ENCODE results near the gene PROB1. TPM values are rescaled to one million over a fixed set of nuclear protein-coding genes. Genes with fewer than 3 reads are reported as not detected.
"Not testable (repeated sequence)": the region's sequence is repeated elsewhere in the genome, so short reads cannot be mapped to it uniquely, and the experiment has no call there.

Gene PROB1
- total and polyA plus RNA-seq, 9 of the 15 experiments (the other 6 are each of a cell fraction or from before 2014, with no cell fraction given), result 0.01 to 1.8 (median 0.47) TPM

GRCh38 chr5:139347863-139348262 is 47.0 kb downstream of the PROB1 start:
- 0 out of 4 replicates have a peak overlapping the region, but pooled peaks of 1 of the 2 experiments have one; percentile 62 for H3K9ac ChIP-seq (ENCODE audit: insufficient read depth in 1 of 2, low read depth in 2 of 2, low read length in 2 of 2)
- FAIRE-seq; H3K9me3 ChIP-seq (replicated peaks; ENCODE audit: control insufficient read depth, insufficient read depth, low read depth, low read length); DNase-seq (ENCODE audit: extremely low read depth in 1 of 4, low spot score in 3 of 4); H3K4me3 ChIP-seq; H3K27me3 ChIP-seq (ENCODE audit: control insufficient read depth in 2 of 2, insufficient read depth in 2 of 2, low read length in 2 of 2); intact Hi-C loops (cut with micrococcal nuclease); H3K27ac ChIP-seq (ENCODE audit: extremely low read depth, low read depth, low read length); in situ Hi-C loops (cut with MboI); H3K9me1 ChIP-seq (ENCODE audit: control insufficient read depth, insufficient read depth, low read length); BruUV-seq (replicated peaks); CTCF ChIA-PET (ENCODE audit: low intra/inter-chr PET ratio); H2AFZ ChIP-seq (ENCODE audit: low read depth, low read length): not testable (repeated sequence)
- H3K36me3 ChIP-seq (ENCODE audit: control insufficient read depth, insufficient read depth, low read length), result peaks cover 34% of the 10 kb centered on the region
- ATAC-seq, result peak; percentile 28
- H3K79me2 ChIP-seq (ENCODE audit: control insufficient read depth, insufficient read depth, low read length), result peaks cover 100% of the 10 kb centered on the region
- peaks cover 9 to 14% of the 10 kb centered on the region in 2 experiments; a peak in 4 of 5 replicates for H3K4me1 ChIP-seq (replicated peaks in 1 of 2; ENCODE audit: control insufficient read depth in 2 of 2, insufficient read depth in 2 of 2, low read length in 2 of 2)
- POLR2A ChIA-PET, result interaction anchor here (0.7 to 1.0 kb wide), 6 partner anchors 9 to 131 kb away, joined by 3 to 6 read pairs (median 4); no protein-coding TSS in a partner anchor
- H4K20me1 ChIP-seq (replicated peaks; ENCODE audit: control insufficient read depth, insufficient read depth, low read length), result peaks cover 17% of the 10 kb centered on the region
- peak; percentile 78 for TF ChIP-seq ZNF121 (CRISPR knock-in tag; conservative IDR thresholded peaks at IDR 0.05)
- 0 out of 2 replicates have a peak, but pooled peaks have one; percentile 25 for TF ChIP-seq EGR1 (conservative IDR thresholded peaks at IDR 0.05)
- WGBS (ENCODE audit: insufficient coverage, low coverage, missing lambda C conversion rate), result 43% methylated on average over 9 of the region's 9 CpGs
- H3K4me2 ChIP-seq (ENCODE audit: insufficient read depth, low read length), result peak overlapping the region; percentile 43

DNA sequence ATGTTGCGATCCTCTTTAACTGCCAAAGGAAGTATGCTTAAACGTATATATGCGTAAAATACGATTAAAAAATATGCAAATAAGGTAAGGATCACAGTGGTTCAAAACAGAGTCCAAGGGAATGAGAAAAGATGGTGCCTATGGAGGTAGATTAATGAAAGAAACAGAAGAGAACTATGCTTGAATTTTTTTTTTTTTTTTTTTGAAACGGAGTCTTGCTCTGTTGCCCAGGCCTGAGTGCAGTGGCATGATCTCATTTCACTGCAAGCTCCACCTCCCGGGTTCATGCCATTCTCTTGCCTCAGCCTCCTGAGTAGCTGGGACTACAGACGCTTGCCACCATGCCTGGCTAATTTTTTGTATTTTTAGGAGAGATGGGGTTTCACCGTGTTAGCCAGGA is 49.5 kb downstream of the PROB1 start:
- H3K36me3 ChIP-seq (ENCODE audit: control insufficient read depth, insufficient read depth, low read length), result peaks cover 24% of the 10 kb centered on the region
- H3K27ac ChIP-seq (ENCODE audit: extremely low read depth, low read depth, low read length); intact Hi-C loops (cut with micrococcal nuclease); CTCF ChIA-PET (ENCODE audit: low intra/inter-chr PET ratio); H2AFZ ChIP-seq (ENCODE audit: low read depth, low read length); BruUV-seq (replicated peaks); H3K4me2 ChIP-seq (ENCODE audit: insufficient read depth, low read length); H3K9me3 ChIP-seq (replicated peaks; ENCODE audit: control insufficient read depth, insufficient read depth, low read depth, low read length); ATAC-seq; H3K4me3 ChIP-seq; H3K9ac ChIP-seq (ENCODE audit: insufficient read depth in 1 of 2, low read depth in 2 of 2, low read length in 2 of 2); H3K27me3 ChIP-seq (ENCODE audit: control insufficient read depth in 2 of 2, insufficient read depth in 2 of 2, low read length in 2 of 2); FAIRE-seq; H3K9me1 ChIP-seq (ENCODE audit: control insufficient read depth, insufficient read depth, low read length); DNase-seq (ENCODE audit: extremely low read depth in 1 of 4, low spot score in 3 of 4); in situ Hi-C loops (cut with MboI): not testable (repeated sequence)
- peaks cover 88% of the 10 kb centered on the region for H3K79me2 ChIP-seq (ENCODE audit: control insufficient read depth, insufficient read depth, low read length)
- H4K20me1 ChIP-seq (replicated peaks; ENCODE audit: control insufficient read depth, insufficient read depth, low read length), result peaks cover 26% of the 10 kb centered on the region
- H3K4me1 ChIP-seq (replicated peaks in 1 of 2; ENCODE audit: control insufficient read depth in 2 of 2, insufficient read depth in 2 of 2, low read length in 2 of 2), result peaks cover 18 to 19% of the 10 kb centered on the region in 2 experiments; a peak in 4 of 5 replicates
- WGBS (ENCODE audit: insufficient coverage, low coverage, missing lambda C conversion rate), result 97% methylated on average over 7 of the region's 8 CpGs
- POLR2A ChIA-PET, result interaction anchor here (0.7 to 1.3 kb wide), 3 partner anchors 19 to 74 kb away, joined by 3 to 6 read pairs (median 3); partner anchors contain the start of gene MATR3
